Fibroblast of villous mesenchyme (primary cell): ENCODE results near the gene FGF16. TPM values are rescaled to one million over a fixed set of nuclear protein-coding genes. Genes with fewer than 3 reads are reported as not detected.
A peak's percentile ranks its signal among the peaks of the same experiment; 100 is the strongest.
"Not testable (repeated sequence)": the region's sequence is repeated elsewhere in the genome, so short reads cannot be mapped to it uniquely, and the experiment has no call there.

Experiments used
- DNase-seq: peaks from one replicate; pipeline ENCODE4 v3.0.0-alpha.2; 2010; ENCODE audit warnings: low read depth
- H3K4me3 ChIP-seq: 2 replicates; pipeline ENCODE4 v1.5.1; 2011; ENCODE audit warnings: low read depth, mild to moderate bottlenecking, low read length
- total RNA-seq: library from RNA; depleted of rRNA; stranded (reverse); fragments of >200 nt; gene quantifications from 2 replicates; pipeline ENCODE4 v1.2.3, GENCODE V29; 2012
- TF ChIP-seq, protein P1 (sequence below): IDR thresholded peaks from 2 replicates; pipeline ENCODE4 v1.5.1; 2012; ENCODE audit warnings: low read depth, mild to moderate bottlenecking, low read length; ENCODE audit not compliant: insufficient read depth

The FGF16 gene
- not detected in 2 replicates for total RNA-seq

DNA sequence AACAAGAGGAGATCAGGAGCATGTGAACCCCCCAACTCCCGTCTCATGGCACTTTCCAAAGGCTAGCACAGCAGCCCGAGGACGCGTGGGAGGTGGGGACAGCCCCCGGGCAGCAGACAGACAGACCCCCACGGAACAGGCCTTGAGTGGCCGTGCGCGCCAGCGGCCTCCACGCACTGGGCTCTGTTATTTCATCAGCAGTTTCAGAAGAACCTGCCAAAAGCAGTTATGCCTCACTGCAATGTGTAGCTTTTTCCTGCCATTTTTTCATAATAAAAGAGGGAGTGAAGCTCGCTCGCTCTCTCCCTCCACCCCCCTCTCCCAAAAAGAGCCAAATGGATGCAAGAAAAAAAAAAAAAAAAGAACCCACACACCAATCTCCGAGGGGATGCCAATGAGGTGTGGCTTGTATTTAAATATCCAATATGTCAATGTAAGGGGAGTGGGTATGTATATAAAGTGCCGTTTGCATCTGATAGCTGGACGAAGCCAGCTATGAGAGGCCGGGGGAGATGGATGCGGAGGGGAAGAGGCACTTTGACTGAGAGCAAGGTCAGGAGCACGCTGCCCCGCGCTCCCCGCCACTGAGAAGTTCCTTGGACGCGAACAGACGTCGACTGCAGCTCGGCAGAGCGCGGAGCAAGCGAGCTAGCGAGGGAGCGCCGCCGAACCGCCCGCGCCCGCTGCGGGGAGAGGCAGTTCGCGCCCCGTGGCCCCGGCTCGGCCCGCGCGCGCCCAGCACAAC is at the start of gene FGF16:
TSS of gene FGF16 (plus strand) at position 482 of the 745 bp plus-strand sequence. CDS start 286 bp downstream, outside the sequence.
- peak within 1 kb of the TSS; percentile 35 for H3K4me3 ChIP-seq
- peak; percentile 3 for DNase-seq
- TF ChIP-seq, protein P1, sequence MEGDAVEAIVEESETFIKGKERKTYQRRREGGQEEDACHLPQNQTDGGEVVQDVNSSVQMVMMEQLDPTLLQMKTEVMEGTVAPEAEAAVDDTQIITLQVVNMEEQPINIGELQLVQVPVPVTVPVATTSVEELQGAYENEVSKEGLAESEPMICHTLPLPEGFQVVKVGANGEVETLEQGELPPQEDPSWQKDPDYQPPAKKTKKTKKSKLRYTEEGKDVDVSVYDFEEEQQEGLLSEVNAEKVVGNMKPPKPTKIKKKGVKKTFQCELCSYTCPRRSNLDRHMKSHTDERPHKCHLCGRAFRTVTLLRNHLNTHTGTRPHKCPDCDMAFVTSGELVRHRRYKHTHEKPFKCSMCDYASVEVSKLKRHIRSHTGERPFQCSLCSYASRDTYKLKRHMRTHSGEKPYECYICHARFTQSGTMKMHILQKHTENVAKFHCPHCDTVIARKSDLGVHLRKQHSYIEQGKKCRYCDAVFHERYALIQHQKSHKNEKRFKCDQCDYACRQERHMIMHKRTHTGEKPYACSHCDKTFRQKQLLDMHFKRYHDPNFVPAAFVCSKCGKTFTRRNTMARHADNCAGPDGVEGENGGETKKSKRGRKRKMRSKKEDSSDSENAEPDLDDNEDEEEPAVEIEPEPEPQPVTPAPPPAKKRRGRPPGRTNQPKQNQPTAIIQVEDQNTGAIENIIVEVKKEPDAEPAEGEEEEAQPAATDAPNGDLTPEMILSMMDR = no peak

DNA sequence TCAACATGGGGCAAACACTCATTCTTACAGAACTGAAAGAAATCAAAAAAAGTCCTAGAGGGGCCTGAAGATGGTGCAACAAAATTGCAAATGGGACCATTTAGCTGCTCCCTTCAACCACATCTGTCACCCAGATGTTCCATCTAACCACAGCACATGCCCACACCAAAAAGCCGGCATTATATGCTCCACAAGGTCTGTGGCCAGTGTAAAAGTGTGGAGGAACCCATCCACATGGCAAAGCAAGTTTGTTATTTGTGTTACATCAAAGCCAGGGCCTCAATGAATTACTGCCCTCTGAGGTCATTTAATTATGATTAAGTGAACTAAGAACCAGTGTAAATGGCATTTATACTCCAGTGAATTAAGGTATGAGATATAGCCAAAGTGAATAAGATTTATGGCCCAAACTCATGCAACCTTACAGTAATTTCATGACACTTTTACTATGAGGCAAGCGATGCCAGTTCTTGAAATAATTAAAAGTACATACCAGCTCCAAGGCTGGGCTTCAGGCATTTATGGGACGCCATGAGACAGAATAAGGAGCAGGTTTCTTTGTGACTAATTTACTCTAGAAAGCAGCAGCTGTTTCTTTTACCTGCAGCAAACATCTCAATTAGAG is 48.7 kb upstream of the FGF16 start:
- no peak overlapping the region for H3K4me3 ChIP-seq
- TF ChIP-seq, protein P1 = no peak
- peak; percentile 6 for DNase-seq

DNA sequence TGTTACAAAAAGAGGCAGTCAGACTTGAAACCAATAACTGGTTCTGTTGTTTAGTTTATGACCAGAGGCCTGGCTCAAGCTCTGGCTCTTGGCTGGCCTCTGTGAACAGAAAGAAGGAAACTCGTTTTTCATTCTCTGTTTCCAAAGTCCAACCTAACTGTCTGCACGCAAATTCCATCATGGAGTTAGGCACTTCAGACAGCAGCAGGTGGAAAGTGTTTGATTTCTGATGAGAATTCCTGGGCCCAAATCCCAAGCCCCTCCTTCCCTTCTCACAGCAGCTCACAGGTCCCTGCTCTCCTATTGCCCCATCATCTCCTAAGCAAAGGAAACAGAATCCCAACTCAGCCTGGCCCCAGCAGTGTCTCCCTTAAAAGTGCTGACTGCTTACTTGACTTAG is 42.8 kb upstream of the FGF16 start:
- no peak for DNase-seq
- TF ChIP-seq, protein P1 = no peak

DNA sequence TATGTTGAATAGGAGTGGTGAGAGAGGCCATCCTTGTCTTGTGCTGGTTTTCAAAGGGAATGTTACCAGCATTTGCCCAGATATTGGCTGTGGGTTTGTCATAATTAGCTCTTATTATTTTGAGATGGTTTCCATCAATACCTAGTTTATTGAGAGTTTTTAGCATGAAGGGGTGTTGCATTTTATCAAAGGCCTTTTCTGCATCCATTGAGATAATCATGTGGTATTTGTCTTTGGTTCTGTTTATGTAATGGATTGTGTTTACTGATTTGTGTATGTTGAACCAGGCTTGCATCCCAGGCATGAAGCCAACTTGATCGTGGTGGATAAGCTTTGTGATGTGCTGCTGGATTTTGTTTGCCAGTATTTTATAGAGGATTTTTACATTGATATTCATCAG is 39.4 kb upstream of the FGF16 start:
- H3K4me3 ChIP-seq, DNase-seq: not testable (repeated sequence)

More for the DNA sequence above, 42.8 kb upstream of the FGF16 start:
- H3K4me3 ChIP-seq = no peak overlapping the region

DNA sequence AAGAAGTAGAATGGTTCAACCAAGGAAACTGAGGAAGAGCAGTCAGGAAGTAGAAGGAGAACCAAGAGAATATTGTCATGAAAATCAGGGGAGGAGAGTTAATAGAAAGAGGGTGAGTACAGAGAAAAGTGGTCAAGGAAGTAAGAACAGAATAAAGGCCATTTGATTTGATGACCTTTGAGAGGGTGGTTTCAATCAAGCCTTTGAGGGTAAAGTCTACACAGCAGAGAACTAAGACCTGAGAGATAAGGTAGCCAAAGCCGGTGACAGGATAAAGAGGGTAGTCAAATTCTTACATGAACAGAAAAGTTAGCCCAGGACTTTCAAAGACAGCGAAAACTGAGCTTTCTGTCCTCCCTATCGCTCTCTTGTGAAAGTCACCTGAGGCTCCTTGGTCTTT is 34.6 kb upstream of the FGF16 start:
- no peak for DNase-seq
- TF ChIP-seq, protein P1 = no peak
- H3K4me3 ChIP-seq = no peak overlapping the region

DNA sequence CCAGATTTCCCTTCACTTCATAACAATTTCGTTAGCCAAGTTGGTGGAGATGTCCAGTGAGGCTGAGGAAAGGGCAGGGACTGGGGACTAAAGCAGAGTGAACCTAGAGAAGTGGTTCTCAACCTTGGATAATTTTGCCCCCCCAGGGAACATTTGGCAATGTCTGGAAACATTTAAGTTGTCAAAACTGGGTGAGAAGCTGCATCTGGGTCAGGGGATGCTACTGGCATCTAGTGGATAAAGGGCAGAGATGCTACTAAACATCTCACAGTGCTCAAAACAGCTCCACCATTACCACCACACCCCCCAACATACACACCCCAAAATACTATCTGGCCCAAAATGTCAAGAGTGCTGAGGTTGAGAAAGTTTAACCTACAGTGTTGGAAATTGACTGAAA is 32.0 kb upstream of the FGF16 start:
- H3K4me3 ChIP-seq = no peak overlapping the region
- TF ChIP-seq, protein P1 = no peak
- no peak for DNase-seq

DNA sequence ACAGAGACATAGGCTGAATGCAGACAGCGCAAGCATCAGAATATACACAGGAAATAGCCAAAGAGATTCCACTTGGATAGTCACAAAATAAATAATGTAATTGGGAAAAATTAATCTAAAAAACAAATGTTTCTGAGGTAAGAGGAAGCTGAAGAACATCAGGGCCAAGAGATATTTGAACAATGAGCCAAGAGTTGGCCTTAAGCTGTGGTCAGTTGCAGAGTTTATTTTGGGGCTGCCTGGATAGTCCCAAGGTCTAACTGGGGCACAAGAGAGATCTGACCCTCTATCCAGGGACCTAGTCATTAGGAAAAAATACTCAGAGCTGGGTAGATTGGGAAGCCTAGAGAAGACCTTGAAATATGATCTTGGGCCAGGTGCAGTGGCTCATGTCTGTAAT is 31.3 kb upstream of the FGF16 start:
- TF ChIP-seq, protein P1 = no peak
- DNase-seq = no peak
- H3K4me3 ChIP-seq = no peak overlapping the region
